GM21390 (cell line): ENCODE results near the gene ZDHHC14.
"Not testable (repeated sequence)": the region's sequence is repeated elsewhere in the genome, so short reads cannot be mapped to it uniquely, and the experiment has no call there.

Experiments used
- ATAC-seq: cut with Tn5 transposase; IDR thresholded peaks from one replicate; pipeline ENCODE4 v1.9.1; 2021; ENCODE audit not compliant: unreplicated experiment

ZDHHC14 gene

GRCh38 chr6:157707576-157707975, 326.6 kb downstream of the ZDHHC14 start:
- ATAC-seq: no peak

- ATAC-seq: no peak
Measured at GRCh38 chr6:157708239-157708638, 327.2 kb downstream of the ZDHHC14 start.

- ATAC-seq: no peak
Measured at GRCh38 chr6:157708933-157709332, 327.9 kb downstream of the ZDHHC14 start.

GRCh38 chr6:157709555-157709954, 328.6 kb downstream of the ZDHHC14 start:
- no peak for ATAC-seq

- ATAC-seq: no peak
Measured at GRCh38 chr6:157710604-157711003, 329.6 kb downstream of the ZDHHC14 start.

- no peak for ATAC-seq
Measured at GRCh38 chr6:157711060-157711459, 330.1 kb downstream of the ZDHHC14 start.

- ATAC-seq: no peak
Measured at GRCh38 chr6:157712585-157713295, 331.8 kb downstream of the ZDHHC14 start.

- ATAC-seq: no peak
Measured at GRCh38 chr6:157713451-157714152, 332.6 kb downstream of the ZDHHC14 start.

GRCh38 chr6:157714153-157714490, 333.1 kb downstream of the ZDHHC14 start:
- ATAC-seq: no peak

- ATAC-seq: no peak
Measured at GRCh38 chr6:157715728-157716164, 334.8 kb downstream of the ZDHHC14 start.

- no peak for ATAC-seq
Measured at GRCh38 chr6:157716251-157716995, 335.4 kb downstream of the ZDHHC14 start.

- ATAC-seq: no peak
Measured at GRCh38 chr6:157717340-157717748, 336.4 kb downstream of the ZDHHC14 start.

GRCh38 chr6:157718503-157719187, 337.7 kb downstream of the ZDHHC14 start:
- ATAC-seq: no peak

GRCh38 chr6:157720964-157721363, 340.0 kb downstream of the ZDHHC14 start:
- ATAC-seq: not testable (repeated sequence)

- ATAC-seq: no peak
Measured at GRCh38 chr6:157721426-157721825, 340.4 kb downstream of the ZDHHC14 start.

- no peak for ATAC-seq
Measured at GRCh38 chr6:157721830-157722229, 340.8 kb downstream of the ZDHHC14 start.

- ATAC-seq: no peak
Measured at GRCh38 chr6:157723376-157723775, 342.4 kb downstream of the ZDHHC14 start.

GRCh38 chr6:157724138-157724820, 343.3 kb downstream of the ZDHHC14 start:
- ATAC-seq: no peak

- ATAC-seq: no peak
Measured at GRCh38 chr6:157724960-157725741, 344.2 kb downstream of the ZDHHC14 start.

GRCh38 chr6:157725836-157726235, 344.8 kb downstream of the ZDHHC14 start:
- no peak for ATAC-seq
